Right ventricle myocardium inferior (tissue), 1 donor: ENCODE results near the gene SYP. TPM values are rescaled to one million over a fixed set of nuclear protein-coding genes. Genes with fewer than 3 reads are reported as not detected.
A peak's percentile ranks its signal among the peaks of the same experiment; 100 is the strongest.
"Not testable (repeated sequence)": the region's sequence is repeated elsewhere in the genome, so short reads cannot be mapped to it uniquely, and the experiment has no call there.

Experiments
- ATAC-seq: fragments of 200-7000 bp; cut with Tn5 transposase; one replicate; pipeline ENCODE4 v1.9.1; 2020; ENCODE audit warnings: mild to moderate bottlenecking, moderate library complexity
- DNase-seq: peaks from one replicate; pipeline ENCODE4 v3.0.0; 2021; ENCODE audit errors: missing footprints
- intact Hi-C: fragments of 100-400 bp; cut with DNase I; formaldehyde crosslinking; loops from one replicate; pipeline ENCODE4 v1.11.0; 2022
- total RNA-seq: library from RNA; stranded (reverse); fragmentation: NEBNext Ultra II Directional; extraction: Animal tissue kit (Norgen Biotek cat#: 25700); gene quantifications from one replicate; pipeline ENCODE4 v1.2.1, GENCODE V29; 2021
- donor health status: DM: no; HTN: yes; CAD: no; lungs with severe emphysema.

SYP gene
- total RNA-seq, 1 donor from 2014 or later: 1.8 TPM

DNA sequence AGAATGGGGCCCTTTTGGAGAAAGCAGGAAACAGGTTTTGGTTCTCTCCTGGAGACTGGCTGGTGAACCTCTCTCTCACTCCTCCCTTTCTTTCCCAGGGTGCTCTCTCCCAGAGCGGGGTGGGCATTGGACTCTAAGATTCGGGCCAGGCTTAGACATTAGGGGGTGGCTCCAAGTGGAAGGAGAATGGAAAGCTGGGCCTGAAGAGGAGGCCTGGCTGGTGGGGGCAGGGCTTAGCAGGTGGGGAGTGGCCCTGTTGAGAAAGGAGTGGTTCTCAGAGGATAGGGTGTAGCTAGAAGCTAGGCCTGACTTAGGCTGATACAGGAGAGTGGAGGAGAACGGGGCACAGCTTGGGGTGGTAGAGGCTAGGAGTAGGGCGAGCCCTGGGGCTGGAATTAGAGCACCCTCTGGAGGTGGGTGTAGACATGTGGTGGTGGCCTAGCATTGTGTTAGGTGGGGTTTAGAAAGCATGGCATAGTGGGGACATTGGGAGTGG is 22.6 kb downstream of the SYP start:
- no peak for ATAC-seq
- no peak for DNase-seq

DNA sequence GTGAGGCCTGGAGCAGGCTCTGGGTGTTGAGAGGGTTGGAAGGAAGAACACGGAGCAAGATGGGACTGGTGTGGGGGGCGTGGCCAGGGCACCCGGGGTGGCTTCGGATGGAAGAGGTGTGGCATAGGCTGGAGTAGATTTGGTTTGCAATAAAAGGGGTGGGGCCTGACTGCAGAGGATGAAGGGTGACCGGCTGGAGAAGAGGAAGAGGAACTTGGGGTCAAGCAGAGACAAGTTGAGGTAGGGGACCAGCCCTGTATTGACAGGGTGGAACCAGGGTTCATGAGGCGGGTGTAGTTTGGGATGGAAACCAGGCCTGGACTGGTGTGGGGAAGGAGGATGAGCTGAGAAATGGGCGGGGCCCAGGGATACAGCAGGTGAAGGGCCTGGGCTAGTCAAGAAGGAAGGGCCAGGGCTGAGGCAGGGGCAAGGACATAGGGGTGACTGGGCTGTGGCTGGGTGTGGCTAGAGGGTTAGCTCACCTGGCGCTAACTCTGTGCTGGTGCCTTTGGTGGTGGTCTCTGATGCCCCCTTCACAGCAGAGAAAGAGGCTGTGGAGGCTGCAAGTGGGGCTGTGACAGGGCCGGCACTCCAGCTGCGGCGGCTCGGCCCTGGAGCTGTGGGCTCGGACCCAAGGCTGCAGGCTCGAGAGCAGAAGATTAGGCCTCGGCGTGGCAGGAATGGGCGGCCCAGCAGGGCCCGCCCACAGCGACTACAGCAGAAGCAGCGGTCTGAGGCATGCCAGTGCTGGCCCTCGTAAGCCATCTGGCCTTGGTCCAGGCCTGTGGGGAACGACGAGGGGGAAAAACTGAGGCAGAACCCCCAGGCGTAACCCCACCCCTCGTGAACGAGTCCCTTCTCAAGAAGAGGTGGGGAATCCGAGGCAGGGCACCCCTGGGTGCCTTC is 23.3 kb downstream of the SYP start:
- no peak for ATAC-seq
- no peak for DNase-seq
- intact Hi-C loops: no loop called here

More for the DNA sequence above, 22.6 kb downstream of the SYP start:
- intact Hi-C loops: no loop called here

DNA sequence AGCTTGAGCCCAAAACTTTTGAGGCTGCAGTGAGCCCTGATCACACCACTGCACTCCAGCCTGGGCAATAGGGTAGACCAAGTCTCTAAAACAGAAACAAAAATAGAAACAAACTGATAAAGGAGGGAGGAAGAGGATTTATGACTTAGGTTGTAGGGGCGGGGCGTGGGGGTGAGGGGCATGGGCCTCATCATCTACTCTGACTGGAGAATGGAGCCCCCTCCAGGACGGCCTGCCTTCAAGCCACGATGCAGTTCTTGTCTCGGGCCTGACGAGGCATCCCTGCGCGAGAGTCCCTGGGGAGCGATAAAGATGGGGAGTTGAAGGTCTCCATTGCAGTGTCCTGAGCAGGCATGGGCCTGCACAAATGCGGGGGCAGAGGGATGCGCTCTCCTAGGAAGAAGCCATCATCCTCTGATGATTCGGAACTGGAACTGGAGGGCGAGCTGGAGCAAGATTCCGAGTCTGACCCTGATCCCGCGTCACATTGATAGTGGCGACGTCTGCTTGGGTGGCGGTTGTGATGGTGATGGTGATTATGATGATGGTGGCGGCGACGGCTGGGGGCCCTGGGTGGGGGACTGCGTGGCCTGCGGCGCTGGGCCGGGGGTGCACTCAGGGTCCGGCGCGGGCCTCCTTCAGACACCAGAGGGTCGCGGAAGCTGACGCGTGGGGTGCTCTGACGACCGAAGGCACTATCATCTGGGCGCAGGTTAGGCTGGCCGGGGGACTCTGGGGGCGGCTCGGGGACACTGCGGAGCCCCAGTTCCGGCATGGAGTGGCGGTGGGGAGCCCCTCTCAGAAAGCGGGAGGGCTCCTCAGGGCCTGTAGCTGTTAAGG is 24.3 kb downstream of the SYP start:
- ATAC-seq: no peak
- intact Hi-C loops: no loop called here
- no peak for DNase-seq

DNA sequence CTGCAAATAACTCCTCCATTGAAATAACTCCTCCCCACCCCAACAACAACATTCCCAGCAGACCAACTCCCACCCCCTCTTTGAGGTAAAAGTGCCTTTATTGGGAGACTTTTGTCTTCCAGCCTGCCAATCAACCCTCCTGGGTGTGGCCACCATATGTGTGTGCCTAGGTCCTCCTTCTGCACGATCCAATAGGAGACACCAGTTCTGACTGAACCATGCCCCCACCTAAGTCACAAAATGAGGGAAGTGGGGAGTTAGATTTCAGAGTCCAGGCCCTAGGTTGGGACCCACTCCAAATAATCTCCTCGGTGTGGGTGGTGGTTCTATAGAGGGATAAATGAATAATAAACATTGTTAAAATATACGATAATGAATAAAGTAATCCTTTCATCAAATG is 25.3 kb downstream of the SYP start:
- intact Hi-C loops: no loop called here
- no peak for DNase-seq
- no peak for ATAC-seq

DNA sequence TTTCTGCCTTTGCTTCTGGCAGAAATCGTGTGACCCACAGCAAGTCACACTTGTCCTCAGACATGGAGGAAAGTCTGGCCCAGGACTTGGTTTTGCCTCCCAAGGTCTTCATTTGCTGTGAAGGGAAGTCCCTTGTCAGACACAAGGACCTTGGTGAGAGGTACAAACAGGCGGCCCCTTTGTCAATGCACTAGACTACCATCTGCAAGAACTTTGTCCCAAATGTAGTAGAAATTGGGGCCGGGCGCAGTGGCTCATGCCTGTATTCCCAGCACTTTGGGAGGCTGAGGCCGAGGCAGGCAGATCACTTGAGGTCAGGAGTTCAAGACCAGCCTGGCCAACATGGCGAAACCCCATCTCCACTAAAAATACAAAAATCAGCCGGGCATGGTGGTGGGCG is 26.4 kb downstream of the SYP start:
- DNase-seq, intact Hi-C loops, ATAC-seq: not testable (repeated sequence)

DNA sequence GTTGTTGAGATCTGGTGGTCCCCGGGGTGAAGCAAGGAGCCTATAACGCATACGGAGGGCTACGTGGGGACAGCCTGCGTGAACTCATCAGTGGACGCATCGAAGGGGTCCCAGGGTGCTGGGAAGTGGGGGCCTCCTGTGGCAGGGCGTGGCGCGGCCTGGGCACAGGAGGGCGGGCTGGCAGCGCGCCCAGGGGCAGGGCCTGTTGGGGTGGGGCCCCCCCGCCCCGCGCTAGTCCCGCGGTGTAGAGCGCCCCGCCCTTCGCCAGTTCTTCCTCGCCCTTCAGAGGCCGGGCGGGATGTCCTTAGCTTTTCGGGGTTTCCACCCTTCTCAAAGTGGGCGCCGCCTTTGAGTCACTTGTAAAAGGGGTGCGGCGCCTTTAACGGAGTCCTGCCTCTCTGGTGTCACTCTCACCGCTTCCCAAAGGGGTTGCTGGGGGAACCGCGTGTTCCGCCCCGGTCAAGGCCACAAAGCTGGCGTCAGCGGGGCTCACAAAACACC is 27.7 kb downstream of the SYP start:
- intact Hi-C loops: no loop called here

DNA sequence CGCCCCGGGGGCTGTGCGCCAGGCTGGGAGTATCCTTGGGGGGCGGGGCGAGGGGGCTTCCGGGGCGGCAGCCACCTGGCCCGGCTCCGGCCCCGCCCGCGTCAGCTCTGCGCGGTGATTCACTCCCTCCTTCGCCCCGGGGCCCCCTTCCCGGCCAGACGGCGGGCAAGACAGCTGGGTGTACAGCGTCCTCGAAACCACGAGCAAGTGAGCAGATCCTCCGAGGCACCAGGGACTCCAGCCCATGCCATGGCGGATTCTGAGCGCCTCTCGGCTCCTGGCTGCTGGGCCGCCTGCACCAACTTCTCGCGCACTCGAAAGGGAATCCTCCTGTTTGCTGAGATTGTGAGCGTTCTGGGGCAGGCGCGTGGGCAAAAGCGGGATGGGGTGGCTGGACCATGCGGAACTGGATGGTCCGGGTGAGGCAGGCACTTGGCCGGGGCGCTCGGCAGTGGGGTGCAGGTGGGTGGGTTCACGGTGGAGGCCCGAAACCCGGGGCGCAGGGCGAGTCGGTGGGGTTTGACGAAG is 28.2 kb downstream of the SYP start, which contains the start of gene PLP2:
Gene PLP2, plus strand, starts transcription at position 147 of the 528 bp plus-strand sequence. Its CDS starts 103 bp downstream, at position 250.
- peak; percentile 68 for DNase-seq
- ATAC-seq: peak; percentile 18
- intact Hi-C loops: no loop called here

More for the DNA sequence above, 27.7 kb downstream of the SYP start:
- DNase-seq: peak; percentile 86
- peak; percentile 78 for ATAC-seq

DNA sequence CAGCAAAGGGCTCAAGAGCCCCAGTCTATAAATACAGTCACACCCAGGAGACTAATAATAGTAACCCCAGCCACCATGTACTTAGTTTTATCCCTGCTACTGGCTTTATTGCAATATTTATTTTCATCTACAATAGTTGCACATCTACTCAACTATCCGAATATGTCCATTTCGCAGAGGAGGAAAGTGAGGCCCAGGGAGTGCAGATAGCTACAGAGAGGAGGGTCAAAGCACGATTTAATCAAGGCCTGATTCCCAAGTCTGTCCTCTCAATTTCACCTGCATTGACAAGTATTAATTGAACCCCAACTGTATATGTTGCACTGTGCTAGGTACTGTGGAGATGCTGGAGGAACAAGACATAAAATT is 32.3 kb downstream of the SYP start:
- intact Hi-C loops: loop anchor here (2.0 kb wide), 1 partner anchor 17 kb away; no protein-coding TSS in a partner anchor
- ATAC-seq: no peak
- no peak for DNase-seq

DNA sequence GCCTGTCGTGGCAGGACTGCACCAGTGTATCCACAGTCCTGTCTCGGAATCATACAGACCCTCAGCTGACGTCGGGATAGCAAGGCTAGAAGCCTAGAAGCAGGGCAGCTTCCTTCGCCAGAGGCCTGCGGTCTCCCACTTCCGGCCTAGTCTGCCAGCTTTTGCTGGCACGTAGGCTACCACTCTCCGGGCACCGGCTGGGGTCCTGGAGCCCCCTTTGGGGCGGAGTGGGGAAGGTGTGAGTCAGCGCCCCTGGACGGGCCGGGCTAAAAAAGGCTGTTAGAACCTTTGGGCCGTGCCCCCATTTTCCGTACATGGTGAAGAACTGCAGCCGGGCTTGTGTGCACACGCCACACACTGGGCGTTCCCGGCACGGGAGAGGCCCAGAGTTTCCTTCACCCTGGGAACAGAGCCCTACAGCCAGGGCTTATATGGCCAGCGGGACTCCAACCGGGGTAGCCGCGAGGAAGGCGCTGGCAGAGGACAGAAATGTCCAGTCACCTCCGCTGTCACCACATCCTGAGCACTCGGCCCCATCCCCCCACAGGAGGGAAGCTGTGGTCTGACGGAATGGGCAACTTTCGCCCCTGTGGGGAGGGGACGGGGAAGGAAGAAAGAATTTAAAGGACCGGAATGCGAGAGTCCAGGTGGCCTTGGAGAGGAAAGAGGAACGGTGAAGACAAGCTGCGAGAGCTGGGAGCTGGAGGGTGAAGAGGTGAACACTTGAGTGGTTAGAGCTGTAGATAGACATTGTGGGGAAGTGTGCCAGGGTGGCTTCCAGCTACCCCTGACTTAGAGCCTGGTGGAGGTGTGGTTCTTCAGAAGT is 32.9 kb downstream of the SYP start:
- ATAC-seq (peak; percentile 68), DNase-seq (peak; percentile 85)
- intact Hi-C loops: loop anchor here (2.0 kb wide), 1 partner anchor 18 kb away; no protein-coding TSS in a partner anchor

DNA sequence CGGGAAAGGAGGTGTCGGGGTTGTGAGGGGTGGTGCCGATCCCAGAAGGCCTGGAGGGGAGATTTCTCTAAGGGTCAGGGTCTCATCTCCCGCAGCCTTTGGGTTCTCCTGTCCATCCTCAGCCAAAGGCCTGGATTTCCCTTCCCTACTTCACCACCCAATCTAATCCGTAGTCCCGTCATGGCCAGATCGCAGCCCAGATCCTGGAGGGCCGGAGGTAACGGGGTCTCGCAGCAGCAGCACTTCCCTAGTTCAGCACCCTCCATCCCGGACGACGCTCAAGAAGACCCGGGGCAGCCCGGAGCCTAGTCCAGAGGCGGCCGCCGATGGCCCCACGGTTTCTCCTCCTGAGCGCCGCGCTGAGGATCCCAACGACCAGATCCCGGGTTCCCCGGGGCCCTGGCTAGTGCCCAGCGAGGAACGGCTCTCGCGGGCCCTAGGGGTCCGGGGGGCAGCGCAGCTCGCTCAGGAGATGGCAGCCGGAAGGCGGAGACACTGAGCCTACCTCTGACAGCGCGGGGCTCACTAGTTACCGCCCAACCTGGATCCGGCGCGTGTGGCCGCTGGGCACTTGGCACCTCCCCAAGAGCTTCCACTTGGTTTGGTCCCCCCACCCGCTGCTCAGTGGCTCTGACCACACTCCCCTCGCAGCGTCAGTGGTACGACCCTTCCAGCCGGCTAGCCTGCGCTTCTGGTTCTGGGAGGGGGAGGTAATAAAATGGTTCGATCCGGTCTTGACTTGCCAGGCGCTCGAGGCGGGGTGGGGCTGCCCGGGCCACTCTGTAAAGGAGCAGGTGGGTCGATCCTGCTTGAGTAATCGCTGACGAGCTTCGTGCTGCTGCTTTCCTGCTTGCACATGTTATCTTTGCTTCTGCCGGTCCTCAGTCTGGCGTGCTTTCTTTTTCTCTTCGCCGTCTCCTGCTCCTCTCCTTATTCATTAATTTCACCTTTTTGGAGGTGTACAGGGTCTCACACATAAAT is 33.8 kb downstream of the SYP start:
- ATAC-seq (peak; percentile 43), DNase-seq (peak; percentile 87)
- intact Hi-C loops: loop anchor here (2.0 kb wide), 1 partner anchor 19 kb away; no protein-coding TSS in a partner anchor

DNA sequence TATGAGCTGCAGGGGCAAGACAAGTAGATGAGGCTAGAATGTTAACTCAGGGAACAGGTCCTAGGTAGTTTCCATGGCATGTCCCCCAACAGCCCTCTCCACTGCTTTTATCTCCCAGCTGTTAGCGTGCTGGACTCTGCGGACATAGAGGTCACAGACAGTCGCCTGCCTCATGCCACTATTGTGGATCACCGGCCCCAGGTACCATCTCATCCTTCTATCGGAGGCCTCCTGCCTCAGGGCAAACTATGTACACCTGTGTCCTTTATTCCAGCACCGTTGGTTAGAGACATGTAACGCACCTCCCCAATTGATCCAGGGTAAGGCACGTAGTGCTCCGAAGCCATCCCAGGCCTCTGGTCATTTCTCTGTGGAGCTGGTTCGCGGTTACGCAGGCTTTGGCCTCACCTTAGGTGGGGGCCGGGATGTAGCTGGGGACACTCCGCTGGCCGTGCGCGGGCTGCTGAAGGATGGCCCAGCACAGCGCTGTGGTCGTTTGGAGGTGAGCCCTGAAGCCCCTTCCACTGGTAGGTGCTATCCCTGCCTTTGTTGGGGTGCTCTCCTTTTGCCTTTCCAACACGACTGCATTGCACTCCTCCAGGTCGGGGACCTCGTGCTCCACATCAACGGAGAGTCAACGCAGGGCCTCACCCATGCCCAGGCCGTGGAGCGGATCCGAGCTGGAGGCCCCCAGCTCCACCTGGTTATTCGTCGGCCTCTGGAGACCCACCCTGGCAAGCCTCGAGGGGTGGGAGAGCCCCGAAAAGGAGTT is 35.2 kb downstream of the SYP start:
- intact Hi-C loops: no loop called here
- DNase-seq (no peak), ATAC-seq (no peak)

DNA sequence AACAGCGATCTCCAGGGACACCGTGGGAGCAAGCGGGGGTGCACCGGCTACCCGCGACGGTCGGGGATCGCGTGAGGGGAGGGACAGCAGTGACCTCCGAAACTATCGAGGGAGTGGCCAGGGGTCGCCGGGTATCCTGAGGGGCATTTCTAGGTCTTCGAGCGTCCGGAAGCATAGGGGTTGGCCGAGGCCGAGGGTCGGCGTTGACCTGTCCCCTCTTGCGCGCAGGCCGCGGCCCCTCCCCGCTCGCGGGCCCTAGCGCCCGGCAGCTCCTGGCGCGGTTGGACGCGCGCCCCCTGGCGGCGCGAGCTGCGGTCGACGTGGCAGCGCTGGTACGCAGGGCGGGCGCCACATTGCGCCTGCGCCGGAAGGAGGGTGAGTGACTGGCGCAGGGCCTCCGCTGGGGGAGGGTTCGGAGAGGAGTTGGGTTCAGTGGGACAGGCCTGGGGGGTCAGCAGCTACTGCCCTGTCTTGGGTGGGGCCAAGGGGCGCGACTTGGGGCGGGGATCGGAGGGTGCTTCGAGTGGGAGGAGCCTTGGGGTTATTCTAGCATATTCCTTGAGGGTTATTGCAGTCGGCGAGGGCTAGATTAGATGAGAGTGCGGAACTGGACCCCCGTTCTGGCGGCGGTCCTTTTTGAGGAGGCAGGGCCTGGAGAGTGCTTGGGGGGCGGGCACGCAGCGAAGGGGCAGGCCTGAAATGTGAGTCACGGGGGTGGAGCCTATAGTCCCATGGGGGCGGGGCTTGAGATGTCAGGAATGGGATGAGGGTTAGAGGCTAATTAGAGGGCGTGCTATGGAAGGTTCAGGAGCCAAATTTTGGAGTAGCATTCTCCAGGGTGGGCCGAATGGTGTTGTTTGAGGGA is 36.2 kb downstream of the SYP start:
- intact Hi-C loops: loop anchor here (2.0 kb wide), 1 partner anchor 71 kb away; the partner anchor contains the start of gene CCDC22
- DNase-seq: peak; percentile 95
- ATAC-seq: peak; percentile 72

DNA sequence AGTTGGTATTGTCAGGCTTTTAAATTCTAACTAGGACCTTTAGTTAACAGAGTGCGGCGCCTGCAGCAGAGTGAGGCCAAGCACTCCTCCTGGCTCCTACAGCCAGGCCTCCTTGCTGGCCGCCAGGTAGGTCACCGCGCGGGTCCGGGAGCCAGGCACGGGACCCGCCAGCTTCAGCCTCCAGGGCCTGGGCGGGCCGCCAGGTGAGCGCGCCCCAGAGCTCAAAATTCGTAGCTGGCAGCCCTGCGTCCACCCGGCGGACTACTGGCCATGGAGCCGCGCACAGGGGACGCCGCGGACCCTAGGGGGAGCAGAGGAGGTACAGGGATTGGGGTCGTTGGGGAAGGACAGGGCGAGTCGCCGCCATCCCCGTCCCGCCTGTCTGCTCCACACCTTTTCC is 37.4 kb downstream of the SYP start, which contains the start of gene MAGIX:
Gene MAGIX, plus strand, starts transcription at position 139 of the 400 bp plus-strand sequence. Its CDS starts 132 bp downstream, at position 271.
- DNase-seq (no peak), ATAC-seq (no peak)
- intact Hi-C loops: loop anchor here (2.0 kb wide), 1 partner anchor 72 kb away; the partner anchor contains the start of gene CCDC22

DNA sequence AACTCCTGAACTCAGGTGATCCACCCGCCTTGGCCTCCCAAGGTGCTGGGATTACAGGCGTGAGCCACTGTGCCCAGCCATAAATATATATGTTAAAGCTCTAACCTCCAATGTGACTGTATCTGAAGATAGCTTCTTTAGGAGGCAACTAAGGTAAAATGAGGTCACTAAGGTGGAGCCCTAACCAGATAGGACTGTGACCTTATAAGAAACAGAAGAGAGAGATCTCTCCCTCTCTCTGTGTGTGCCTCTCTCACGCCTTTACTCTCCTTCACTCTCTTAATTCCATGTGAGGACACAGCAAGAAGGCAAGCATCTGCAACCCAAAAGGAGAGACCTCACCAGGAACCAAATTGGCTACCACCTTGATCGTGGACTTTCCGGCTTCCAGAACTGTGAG is 38.4 kb downstream of the SYP start:
- no peak for ATAC-seq
- no peak for DNase-seq
- intact Hi-C loops: loop anchor here (2.0 kb wide), 1 partner anchor 73 kb away; the partner anchor contains the start of gene CCDC22

DNA sequence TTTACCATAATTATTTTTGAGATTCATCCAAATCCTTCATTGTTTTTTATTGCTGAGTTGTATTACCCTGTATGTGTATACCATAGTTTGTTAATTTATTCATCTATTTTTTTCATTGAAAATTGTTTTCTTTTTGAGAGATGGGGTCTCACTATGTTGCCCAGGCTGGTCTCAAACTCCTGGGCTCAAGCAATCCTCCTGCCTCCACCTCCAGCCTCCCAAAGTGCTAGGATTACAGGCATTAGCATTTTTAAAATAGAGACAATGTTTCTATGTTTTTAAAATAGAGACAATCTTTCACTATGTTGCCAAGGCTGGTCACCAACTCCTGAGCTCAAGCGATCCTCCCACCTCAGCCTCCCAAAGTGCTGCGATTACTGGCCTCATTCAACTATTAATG is 39.1 kb downstream of the SYP start:
- DNase-seq: no peak
- intact Hi-C loops: no loop called here
- ATAC-seq: no peak
